HL-60/S4 (cell line): ENCODE data around the gene RGS17.
"Not testable (repeated sequence)": the region's sequence is repeated elsewhere in the genome, so short reads cannot be mapped to it uniquely, and the experiment has no call there.

Source experiments
- in situ Hi-C: fragments of 300-500 bp; cut with MboI; formaldehyde crosslinking; loops from 2 replicates; pipeline ENCODE4 v1.14.3; 2022; ENCODE audit warnings: low sequenced_read_pairs

The RGS17 gene, protein sequence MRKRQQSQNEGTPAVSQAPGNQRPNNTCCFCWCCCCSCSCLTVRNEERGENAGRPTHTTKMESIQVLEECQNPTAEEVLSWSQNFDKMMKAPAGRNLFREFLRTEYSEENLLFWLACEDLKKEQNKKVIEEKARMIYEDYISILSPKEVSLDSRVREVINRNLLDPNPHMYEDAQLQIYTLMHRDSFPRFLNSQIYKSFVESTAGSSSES

DNA sequence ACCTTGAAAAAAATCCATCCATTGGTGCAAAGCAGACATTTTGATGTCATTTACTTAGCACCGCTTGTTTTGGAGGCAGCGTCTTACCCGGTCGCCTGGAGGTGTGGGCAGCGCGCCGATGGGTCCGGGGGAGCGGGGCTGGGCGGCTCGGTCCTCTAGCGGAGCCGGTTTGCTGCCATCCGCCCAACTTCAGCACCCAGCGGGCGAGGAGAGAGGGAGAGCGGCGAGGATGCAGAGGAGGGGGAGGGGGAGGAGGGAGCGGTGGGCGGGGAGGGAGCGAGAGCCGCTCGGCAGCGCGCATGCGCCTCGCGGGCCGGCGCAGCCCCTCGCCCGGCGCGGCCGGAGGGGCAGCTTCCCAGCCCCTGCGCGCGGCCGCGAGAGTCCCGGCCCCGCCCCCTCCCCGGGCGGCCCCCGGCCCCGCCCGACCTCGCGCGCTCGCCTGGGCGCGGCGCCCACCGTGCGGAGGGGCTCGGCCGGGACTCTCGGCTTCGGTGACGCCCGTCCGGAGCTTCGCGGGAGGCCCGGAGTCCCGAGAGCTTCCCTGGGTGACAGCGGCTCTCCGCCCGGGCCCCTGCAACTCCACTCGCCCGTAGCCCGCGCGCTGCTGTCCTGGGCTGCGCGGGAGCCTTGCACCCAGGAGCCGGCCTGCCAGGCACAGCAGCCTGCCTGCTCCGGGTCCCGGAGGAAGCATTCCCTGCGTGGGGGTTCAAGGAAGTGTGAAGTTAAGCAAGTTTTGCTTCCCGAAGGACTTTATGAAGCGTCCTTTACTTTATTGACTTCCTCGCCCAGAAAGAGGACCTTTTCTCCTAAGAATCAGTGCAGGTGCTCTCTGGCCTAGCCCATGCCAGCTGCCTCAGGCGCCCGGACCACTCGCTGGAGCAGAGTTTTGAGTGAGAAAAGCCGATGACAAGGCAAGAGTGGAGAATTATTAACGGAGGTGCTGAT is at the start of gene RGS17:
TSS of gene RGS17 (minus strand) at position 246 of the 945 bp plus-strand sequence. CDS start 87,264 bp downstream, outside the sequence.
- in situ Hi-C loops, result no loop called here

DNA sequence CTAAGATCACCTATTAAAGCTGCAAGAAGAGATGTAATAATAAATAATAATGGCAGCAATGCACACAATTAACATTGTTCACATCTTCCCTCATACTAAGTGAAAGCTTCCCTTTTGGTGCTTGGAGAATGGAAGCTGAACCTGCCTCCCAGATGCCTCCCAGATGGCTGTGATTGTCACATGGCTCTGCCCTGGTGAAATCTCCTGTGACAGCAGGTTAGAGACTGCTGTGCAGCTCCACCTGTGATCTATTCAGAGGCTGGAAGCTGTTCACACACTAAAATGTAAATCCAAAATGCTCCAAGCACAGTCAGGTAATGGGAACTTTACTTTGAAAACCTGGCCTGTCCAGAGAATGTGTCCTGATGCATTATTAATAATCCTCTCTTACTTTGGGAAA is 41.7 kb upstream of the RGS17 start:
- in situ Hi-C loops, result no loop called here

DNA sequence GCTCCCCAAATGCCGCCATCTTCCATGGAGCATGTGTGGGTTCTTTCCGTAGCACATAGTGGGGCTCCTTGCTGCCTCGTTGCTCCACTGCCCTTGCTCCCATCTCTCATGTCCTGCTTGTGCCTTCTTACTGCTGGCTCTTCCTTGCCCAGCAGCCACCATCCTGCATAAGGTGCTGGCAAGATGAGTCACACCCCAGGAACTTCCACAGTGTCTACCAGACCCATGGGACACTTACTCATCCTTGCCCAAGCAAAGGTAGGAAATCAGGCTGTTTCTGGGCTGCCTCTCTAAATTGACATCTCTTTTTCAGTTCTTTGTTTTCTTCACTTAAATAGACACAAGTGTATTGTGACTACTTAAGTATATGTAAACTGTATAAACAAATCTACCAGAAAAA is 39.4 kb upstream of the RGS17 start:
- in situ Hi-C loops, result no loop called here

DNA sequence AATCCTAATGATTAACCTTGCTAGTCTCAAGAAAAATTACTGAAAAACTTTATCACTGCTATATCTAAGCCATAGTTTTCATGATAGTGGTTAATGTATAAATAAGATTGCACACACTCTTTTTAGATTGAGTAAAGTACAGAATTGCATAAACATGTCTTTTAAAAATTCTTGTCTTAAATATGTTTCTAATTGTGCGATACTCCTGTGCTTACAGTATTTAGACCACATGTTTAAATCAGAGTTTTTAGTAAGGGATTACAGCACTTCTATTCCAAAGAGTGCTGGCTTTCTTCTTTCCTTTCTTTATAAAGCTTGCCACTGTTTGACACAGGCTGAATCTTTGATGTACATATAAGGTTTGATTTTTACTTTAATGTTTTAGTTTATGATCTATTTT is 36.8 kb upstream of the RGS17 start:
- in situ Hi-C loops, result no loop called here

DNA sequence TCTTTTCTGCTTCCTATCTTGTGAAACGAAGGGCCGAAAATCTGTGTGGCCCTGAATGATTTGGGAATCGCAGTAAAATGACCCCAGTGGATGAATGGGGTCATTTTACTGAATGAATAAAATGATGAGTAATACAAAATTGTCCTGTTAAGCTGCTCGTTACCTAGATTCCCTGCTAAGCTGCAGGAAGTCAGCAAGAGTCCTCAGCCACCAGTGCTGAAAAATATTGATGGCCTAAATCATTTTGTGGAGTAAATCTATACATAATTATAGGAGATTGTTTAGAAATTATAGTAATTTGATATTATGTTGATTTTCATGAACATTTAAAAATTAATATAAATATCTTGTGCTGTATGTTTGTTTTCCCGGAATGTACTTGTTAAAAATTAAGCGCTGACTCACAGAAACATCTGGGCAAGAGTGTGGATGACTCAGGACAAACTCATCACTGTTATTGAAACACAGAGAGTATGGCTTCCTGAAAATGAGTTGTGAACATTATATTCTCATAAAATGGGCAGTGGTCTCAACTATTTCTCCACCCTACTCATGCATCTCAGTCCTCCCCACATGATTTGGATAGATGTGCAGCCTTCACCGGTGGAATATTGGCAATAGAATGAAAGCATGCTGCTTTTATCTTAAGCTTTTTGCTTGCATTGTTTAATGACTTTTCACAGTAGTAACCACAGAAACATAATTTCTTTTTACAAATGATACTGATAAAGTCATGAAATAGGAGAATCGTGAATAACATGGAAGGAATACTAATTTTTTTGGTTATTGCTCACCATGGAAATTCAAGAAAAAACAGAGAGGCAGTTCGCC is 36.2 kb upstream of the RGS17 start:
- in situ Hi-C loops, result no loop called here

DNA sequence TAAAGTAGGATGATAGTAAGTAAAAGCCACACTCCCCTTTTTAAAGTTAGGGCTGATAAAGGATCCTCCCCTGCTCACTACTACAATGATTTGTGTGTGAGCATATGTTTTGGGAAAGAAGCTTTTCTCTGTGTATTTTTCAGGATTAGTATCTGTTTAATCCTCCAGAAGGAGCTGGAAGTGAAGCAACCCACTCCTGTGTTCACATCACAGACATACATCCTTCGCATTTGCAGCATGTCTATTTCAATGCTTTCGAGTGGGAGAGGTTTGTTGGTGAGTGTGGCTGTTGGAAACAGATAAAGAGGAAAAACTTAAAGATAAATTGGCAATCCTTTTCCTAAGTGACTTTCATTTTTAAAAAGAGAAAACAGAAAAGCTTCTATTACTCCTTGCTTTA is 31.6 kb upstream of the RGS17 start:
- in situ Hi-C loops, result no loop called here

DNA sequence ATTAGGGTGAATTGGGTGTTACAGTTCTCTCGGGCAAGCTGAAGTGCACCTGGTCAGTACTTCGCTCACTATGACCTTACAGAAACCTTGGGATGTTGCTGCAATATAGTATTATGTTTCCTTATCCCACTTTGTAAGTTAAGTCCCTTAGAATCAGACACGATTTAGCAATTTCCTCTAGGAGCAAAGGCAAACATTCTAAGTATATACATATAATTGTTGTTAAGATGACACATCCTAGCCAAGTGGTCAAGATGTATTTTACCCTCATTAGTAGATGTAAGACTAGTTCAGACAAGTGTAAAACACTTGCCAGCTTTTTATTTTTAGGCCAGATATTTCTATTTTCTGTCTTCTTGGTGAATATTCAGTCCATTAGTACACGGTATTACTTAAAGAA is 31.1 kb upstream of the RGS17 start:
- in situ Hi-C loops, result no loop called here

DNA sequence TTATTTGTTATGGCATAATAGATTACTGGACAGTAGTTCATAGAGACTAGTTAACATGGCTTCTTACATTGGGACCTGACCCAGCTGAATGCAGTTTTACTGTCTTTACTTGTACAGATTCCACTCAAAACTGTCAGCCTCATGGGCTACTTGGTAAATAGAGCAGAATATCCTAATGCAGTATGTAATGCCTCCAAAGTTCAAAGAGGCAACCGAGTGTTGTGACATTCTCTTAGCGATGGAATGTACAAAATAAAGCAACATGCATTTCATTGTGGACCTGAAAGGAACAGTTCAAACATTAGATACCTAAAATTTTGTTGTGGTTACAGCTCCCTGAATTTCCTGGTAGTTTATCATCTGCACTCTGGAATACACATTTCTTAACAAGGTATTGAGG is 29.1 kb upstream of the RGS17 start:
- in situ Hi-C loops, result no loop called here

DNA sequence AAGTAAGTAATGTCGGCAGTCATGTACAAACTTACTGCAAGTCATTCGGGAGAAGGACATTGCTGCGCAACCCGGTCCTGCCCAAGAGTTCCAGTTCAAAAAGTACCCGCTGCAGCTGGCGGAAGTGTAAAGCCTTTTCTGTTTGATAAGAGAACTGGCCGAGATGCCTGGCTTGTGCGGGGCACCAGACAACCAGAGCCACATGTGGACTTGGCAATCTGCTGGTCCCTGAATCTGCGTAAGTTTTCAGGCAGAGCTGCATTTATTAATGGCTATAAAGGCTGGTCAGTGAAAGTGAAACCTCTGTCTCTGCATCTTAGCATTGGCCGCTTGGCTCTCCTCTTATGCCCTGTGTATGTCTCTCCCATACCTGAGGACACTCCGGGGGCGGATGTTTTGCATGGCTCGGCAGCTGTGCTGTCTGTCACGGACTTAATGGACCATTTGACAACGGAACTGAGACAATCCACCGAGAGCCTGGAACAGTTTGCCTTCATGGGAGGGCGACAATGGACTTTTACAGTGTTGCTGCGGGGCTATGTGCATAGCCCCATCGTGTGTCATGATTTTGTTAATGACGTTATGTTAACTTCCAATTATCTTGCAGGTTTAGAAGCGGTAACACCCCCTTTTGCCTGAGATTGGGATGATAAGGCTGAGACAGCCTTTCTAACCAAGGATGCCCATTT is 19.8 kb upstream of the RGS17 start:
- in situ Hi-C loops, result no loop called here

DNA sequence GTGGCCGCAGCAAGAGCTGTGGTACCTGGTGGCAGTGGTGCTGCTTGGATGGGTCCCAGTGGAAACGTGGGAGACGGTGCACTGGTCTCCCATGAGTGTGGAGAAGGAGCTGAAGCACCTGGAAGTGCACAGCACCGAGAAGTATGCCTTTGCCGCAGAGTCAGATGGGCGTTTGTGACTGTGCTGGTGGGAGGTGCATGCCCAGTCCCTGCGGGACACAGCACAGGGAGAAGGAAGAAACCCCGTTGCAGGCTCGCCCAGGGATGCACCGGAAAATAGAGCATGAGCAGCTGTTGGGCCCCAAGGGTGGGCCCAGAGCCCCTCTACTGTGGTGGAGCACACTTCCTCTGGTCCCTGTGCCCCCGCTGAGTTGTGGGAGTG is 19.3 kb upstream of the RGS17 start:
- in situ Hi-C loops, result no loop called here

DNA sequence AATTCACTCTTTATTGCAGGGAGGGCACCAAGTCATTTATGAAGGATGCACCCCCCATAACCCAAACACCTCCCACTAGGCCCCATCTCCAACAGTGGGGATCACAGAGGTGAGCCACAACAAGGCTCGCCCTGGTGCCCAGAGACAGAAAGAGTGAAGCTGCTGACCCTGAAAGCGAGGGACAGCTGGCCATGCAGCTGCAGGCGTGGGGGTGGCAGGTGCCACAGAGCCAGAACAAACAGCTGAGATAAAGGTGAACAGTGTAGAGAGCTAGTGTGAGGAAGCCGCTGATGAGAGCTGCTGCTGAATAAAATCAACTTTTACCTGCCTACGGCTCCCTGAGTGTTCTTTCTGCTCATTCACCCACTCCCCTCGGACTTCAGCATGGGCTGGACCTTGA is 18.8 kb upstream of the RGS17 start:
- in situ Hi-C loops, result no loop called here

DNA sequence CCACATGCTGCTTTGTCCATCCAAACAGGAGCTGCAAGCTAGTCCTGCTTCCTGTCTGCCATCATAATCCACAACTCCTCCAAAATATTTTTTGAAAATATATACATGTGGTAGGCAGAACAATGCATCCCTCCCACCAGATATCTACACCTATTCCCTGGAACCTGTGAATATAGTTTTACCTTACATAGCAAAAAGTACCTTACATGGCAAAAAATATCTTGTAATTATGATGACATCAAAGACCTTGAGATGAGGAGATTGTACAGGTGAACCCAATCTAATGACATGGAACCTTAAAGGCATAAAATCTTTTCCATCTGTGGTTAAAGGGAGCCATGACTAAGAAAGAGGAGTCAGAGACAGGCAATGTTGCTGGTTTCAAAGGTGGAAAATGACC is 15.3 kb upstream of the RGS17 start:
- in situ Hi-C loops, result no loop called here

DNA sequence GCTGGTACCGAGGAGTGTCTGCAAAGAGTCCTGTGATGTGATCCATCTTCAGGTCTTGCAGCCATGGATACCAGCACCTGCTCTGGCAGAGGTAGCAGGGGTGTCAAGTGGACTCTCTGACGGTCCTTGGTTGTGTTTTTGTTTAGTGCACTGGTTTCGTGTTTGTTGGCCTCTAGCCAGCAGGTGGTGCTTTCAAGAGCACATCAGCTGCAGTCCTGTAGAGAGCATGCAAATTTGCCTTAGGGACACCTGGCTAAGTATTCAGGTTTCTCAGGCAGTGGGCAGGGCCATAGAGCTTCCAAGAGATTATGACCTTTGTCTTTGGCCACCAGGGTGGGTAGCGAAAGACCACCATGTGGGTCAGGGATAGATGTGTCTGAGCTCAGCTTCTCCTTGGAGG is 14.5 kb upstream of the RGS17 start:
- in situ Hi-C loops, result no loop called here

DNA sequence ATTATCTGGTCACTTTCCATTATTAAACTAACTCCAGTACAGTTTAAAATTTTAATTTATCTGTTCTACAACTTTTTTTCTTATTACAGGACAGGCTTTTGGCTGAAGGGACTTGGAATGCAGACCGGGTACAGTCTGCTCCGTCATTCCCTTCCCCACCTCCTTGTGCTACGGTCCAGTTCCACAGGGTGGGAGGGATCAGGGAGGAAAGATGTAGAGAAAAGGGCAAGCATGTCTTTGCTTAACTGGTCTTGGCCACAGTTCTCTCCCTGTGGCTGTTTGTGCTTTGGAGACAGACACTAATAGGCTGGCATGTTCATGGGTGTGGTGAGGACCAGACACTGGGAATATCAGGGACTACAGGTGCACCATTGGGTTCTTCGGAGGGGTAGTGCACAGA is 12.1 kb upstream of the RGS17 start:
- in situ Hi-C loops, result no loop called here

DNA sequence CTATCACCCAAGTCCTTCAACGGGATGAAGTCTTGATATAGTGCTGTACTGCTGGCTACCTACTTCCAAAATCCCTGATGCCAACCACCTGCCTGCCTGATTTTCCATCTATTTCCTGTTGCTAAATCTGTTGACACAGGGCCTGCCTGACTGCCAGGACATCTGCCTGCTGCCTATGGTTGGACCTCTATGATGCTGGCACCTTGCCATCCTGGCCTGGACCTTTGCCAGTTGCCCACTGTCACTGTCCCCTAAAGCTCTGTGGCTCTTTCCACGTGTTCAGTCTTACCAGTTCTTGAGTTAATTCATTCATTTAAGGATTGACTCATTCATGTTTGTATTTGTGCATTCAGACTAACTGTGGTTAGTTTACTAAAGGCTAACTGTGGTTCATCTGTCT is 9.2 kb upstream of the RGS17 start:
- in situ Hi-C loops, result no loop called here

DNA sequence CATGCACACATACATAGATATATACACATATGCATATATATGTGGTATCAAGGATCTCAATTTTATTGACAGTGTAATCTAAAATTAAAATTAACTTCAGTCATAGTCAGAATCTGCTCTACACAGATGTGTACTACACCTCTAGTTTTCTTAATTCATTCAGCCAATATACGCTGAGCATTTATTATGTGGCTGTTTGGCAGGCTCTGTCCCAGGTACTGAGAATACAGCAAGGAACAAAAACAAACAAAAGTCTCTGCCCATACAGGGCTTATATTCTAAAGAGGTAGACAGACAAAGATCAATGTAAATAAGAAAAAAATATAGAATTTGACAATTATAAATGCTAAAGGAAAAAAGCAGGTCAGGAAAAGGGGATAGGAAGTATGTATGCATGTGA is 7.8 kb upstream of the RGS17 start:
- in situ Hi-C loops, result no loop called here

DNA sequence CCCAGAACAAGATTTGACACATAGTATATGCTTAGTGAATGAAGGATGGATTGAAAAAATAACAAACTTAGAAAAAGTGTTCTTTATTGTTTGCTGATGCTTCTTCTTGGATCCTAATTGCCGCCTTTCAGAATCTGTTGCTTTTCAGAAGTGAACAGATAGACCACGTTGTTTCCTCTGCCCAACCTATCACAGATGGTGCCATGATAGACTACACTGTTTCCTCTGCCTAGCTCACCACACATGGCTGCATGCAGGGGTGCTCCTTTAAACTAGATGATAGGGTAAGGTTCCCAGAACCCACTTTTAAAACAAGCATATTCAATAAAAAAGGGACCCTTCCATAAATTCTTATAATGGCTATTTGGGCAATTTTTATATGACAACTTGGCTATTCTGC is 4.6 kb upstream of the RGS17 start:
- in situ Hi-C loops, result no loop called here

DNA sequence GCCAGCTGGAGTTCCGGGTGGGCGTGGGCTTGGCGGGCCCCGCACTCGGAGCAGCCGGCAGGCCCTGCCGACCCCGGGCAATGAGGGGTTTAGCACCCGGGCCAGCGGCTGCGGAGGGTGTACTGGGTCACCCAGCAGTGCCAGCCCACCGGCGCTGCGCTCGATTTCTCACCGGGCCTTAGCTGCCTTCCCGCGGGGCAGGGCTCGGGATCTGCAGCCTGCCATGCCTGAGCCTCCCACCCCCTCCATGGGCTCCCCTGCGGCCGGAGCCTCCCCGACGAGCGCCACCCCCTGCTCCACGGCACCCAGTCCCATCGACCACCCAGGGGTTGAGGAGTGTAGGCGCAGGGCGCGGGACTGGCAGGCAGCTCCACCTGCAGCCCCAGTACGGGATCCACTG is 2.6 kb upstream of the RGS17 start:
- in situ Hi-C loops, result not testable (repeated sequence)

DNA sequence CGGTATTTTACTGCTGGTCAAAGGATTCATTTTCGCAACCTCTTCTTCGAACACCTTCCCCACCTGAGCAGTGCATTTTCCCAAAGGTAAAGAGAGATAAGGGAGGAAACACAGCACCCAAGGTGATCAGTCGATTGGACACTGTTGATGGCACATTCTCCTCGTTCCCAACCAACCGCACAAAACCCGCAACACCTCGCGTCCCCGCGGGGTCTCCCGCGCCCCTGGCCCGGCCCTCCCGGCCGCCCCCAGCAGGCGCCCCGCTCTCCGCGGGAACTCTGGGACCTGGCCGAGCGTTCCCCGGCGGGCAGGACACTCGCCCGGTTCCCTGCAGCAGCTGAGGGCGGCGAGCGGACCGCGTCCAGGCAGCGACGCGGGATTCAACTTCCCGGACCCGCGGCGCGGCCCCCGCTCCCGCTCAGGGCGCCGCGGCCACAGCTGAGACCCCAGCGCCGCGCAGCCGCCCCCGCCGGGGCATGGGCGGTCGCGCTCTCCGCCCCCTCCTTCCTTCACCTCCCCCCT is 506 bp downstream of the RGS17 start:
- in situ Hi-C loops, result no loop called here

DNA sequence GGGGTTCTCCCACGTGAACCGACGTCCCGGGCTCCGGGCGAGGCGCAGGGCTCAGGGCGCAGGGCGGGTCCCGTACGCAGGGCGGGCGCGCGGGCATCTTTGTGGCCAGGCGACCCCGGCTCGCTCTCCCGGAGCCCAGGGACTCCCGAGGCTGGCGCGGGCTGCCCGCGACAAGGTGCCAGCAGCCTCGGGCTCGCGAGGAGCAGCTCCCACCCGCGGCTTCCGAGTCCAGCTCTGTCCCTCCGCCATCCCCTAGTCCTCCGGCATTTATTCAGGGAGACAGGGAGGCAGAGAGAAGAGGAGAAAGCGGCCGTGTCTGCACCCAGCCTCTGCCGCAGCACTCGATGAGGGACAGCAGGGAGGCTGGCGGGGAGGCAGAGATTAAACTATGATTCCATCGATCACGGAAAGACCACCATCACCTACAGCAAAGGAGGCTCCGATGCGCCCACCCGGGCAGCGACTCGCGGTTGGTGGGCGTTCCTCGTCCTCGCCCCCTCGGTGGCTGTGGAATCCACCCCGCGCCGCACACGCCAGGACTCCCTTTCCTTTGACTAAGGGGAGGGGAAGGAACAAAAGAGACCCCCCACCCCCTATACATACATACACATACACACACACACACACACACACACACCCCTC is 1.1 kb downstream of the RGS17 start:
- in situ Hi-C loops, result no loop called here
